K562 (cell line): ENCODE data around the gene METRN.

Source experiments
- CTCF ChIP-seq, 3 experiments: IDR thresholded peaks in 2 of 3; conservative IDR thresholded peaks in 1 of 3; 2 replicates each; pipeline ENCODE4 v1.5.1; 2011 to 2012; ENCODE audit warnings: low read length in 3 of 3, mild to moderate bottlenecking in 3 of 3, control low read depth in 2 of 3, improper control_type of control experiment in 1 of 3, inconsistent platforms in 1 of 3, low read depth in 1 of 3, mixed read lengths in 1 of 3, moderate library complexity in 1 of 3; ENCODE audit not compliant: insufficient read depth in 2 of 3
- GATA2 ChIP-seq: sonication (generic); formaldehyde crosslinking; IDR thresholded peaks from 2 replicates; pipeline ENCODE4 v1.4.0; 2020; ENCODE audit warnings: mild to moderate bottlenecking, missing genetic modification reagents
- HNRNPH1 ChIP-seq: fragments of 200-400 bp; formaldehyde crosslinking; optimal IDR thresholded peaks from 2 replicates; pipeline ENCODE3; 2017; ENCODE audit warnings: low read depth, mild to moderate bottlenecking, low read length, moderate library complexity
- RCOR1 ChIP-seq, 2 experiments: IDR thresholded peaks; 2 replicates each; pipeline ENCODE4 v1.6.1; 2012; ENCODE audit warnings: low read depth in 2 of 2, low read length in 2 of 2, borderline replicate concordance in 1 of 2, improper control_type of control experiment in 1 of 2
- SREBF1 ChIP-seq: fragments of 150-350 bp; IDR thresholded peaks from 2 replicates; pipeline ENCODE4 v1.6.1; 2014; ENCODE audit warnings: antibody characterized with exemption, low read depth, low read length, borderline replicate concordance
- ZNF740 ChIP-seq, 3 experiments: fragments of 200-800 bp in 1 of 3; sonication (Bioruptor generic) in 1 of 3; sonication (generic) in 1 of 3; formaldehyde crosslinking in 1 of 3; IDR thresholded peaks; 2 replicates each; pipeline versions ENCODE4 v1.6.1 to v1.8.0; 2016 to 2022; ENCODE audit warnings: mild to moderate bottlenecking in 2 of 3, missing compliant biosample characterization in 2 of 3, missing genetic modification characterization in 2 of 3, missing genetic modification reagents in 1 of 3
- TF ChIP-seq, protein P1 (sequence below): fragments of 250-450 bp; sonication (Bioruptor Pico); IDR thresholded peaks from 2 replicates; pipeline ENCODE4 v1.5.0; 2020; ENCODE audit warnings: mild to moderate bottlenecking, borderline replicate concordance

- no peak for TF ChIP-seq ZNF740 (CRISPR knock-in tag; IDR thresholded peaks at IDR 0.05)
- no peak for TF ChIP-seq ZNF740 (tag; IDR thresholded peaks at IDR 0.05)
- no peak for TF ChIP-seq GATA2 (CRISPR knock-in tag)
- TF ChIP-seq HNRNPH1 = no peak
- no peak for TF ChIP-seq RCOR1 (IDR thresholded peaks at IDR 0.05; ENCODE audit: borderline replicate concordance in 1 of 2, low read depth in 2 of 2, low read length in 2 of 2)
- TF ChIP-seq, protein P1, sequence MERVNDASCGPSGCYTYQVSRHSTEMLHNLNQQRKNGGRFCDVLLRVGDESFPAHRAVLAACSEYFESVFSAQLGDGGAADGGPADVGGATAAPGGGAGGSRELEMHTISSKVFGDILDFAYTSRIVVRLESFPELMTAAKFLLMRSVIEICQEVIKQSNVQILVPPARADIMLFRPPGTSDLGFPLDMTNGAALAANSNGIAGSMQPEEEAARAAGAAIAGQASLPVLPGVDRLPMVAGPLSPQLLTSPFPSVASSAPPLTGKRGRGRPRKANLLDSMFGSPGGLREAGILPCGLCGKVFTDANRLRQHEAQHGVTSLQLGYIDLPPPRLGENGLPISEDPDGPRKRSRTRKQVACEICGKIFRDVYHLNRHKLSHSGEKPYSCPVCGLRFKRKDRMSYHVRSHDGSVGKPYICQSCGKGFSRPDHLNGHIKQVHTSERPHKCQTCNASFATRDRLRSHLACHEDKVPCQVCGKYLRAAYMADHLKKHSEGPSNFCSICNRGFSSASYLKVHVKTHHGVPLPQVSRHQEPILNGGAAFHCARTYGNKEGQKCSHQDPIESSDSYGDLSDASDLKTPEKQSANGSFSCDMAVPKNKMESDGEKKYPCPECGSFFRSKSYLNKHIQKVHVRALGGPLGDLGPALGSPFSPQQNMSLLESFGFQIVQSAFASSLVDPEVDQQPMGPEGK (CRISPR knock-in tag) = no peak
- no peak for TF ChIP-seq CTCF (IDR thresholded peaks at IDR 0.05 in 2 of 3, conservative IDR thresholded peaks at IDR 0.05 in 1 of 3; ENCODE audit: insufficient read depth in 2 of 3, low read depth in 1 of 3, low read length in 3 of 3)
- no peak for TF ChIP-seq SREBF1
Observed at GRCh38 chr16:727291-727977, 12.5 kb downstream of the METRN start.
